Neural cell (in vitro differentiated cells): Measurements from ENCODE around the gene KCNJ5. TPM values are rescaled to one million over a fixed set of nuclear protein-coding genes. Genes with fewer than 3 reads are reported as not detected.

Source experiments
- H2AFZ ChIP-seq: fragments of 200-600, 300-800 bp; sonication (generic), shearing (Covaris generic); 2 replicates; pipeline ENCODE4 v1.6.0; 2014; ENCODE audit warnings: low read depth, mild to moderate bottlenecking, antibody characterized with exemption, low read length, moderate library complexity
- H3F3A ChIP-seq: fragments of 200-600 bp; shearing (Covaris generic); 2 replicates; pipeline ENCODE4 v1.6.1; 2016; ENCODE audit warnings: mild to moderate bottlenecking, moderate library complexity, mixed read lengths, antibody characterized with exemption, low read length; ENCODE audit not compliant: insufficient read depth, poor library complexity, severe bottlenecking
- H3K27ac ChIP-seq: fragments of 200-600, 300-800 bp; sonication (generic), shearing (Covaris generic); 2 replicates; pipeline ENCODE4 v1.5.1; 2014; ENCODE audit warnings: mild to moderate bottlenecking, low read length, moderate library complexity
- H3K27me3 ChIP-seq: fragments of 300-800, 200-600 bp; sonication (generic), shearing (Covaris generic); 2 replicates; pipeline ENCODE4 v1.6.0; 2014; ENCODE audit warnings: mild to moderate bottlenecking, low read depth, low read length, moderate library complexity; ENCODE audit not compliant: insufficient read depth
- H3K36me3 ChIP-seq: fragments of 300-800, 200-600 bp; sonication (generic), shearing (Covaris generic); 2 replicates; pipeline ENCODE4 v1.5.1; 2014; ENCODE audit warnings: mild to moderate bottlenecking, antibody characterized with exemption, low read length, moderate library complexity; ENCODE audit not compliant: insufficient read depth
- H3K4me2 ChIP-seq: fragments of 300-800, 200-600 bp; sonication (generic), shearing (Covaris generic); 2 replicates; pipeline ENCODE4 v1.6.0; 2014; ENCODE audit warnings: mild to moderate bottlenecking, low read length
- H3K4me3 ChIP-seq: fragments of 300-800, 200-600 bp; sonication (generic), shearing (Covaris generic); 2 replicates; pipeline ENCODE4 v1.5.1; 2014; ENCODE audit warnings: mild to moderate bottlenecking, low read length, moderate library complexity
- H3K79me2 ChIP-seq: fragments of 200-600 bp; shearing (Covaris generic); replicated peaks from 2 replicates; pipeline ENCODE4 v1.6.0; 2014; ENCODE audit warnings: mild to moderate bottlenecking, low read length, moderate library complexity; ENCODE audit not compliant: insufficient read depth
- H3K9ac ChIP-seq: fragments of 300-800, 200-600 bp; sonication (generic), shearing (Covaris generic); 2 replicates; pipeline ENCODE4 v1.6.1; 2016; ENCODE audit warnings: mild to moderate bottlenecking, low read length, mixed read lengths
- H3K9me2 ChIP-seq: fragments of 200-600 bp; shearing (Covaris generic); 2 replicates; pipeline ENCODE4 v1.6.1; 2016; ENCODE audit warnings: mild to moderate bottlenecking, low read length, mixed read lengths; ENCODE audit not compliant: insufficient read depth
- H3K9me3 ChIP-seq: fragments of 200-600, 300-800 bp; sonication (generic), shearing (Covaris generic); 2 replicates; pipeline ENCODE4 v1.6.1; 2016; ENCODE audit warnings: mild to moderate bottlenecking, mixed run types, low read length, moderate library complexity, mixed read lengths
- H4K20me1 ChIP-seq: fragments of 200-600 bp; shearing (Covaris generic); 2 replicates; pipeline ENCODE4 v1.6.1; 2016; ENCODE audit warnings: mild to moderate bottlenecking, mixed run types; ENCODE audit not compliant: insufficient read depth
- CTCF ChIP-seq: fragments of 450-650 bp; IDR thresholded peaks from 2 replicates; pipeline ENCODE4 v1.5.1; 2014; ENCODE audit warnings: antibody characterized with exemption, mild to moderate bottlenecking, moderate library complexity; ENCODE audit not compliant: poor library complexity, severe bottlenecking
- EP300 ChIP-seq: fragments of 450-650 bp; conservative IDR thresholded peaks from 2 replicates; pipeline ENCODE4 v1.6.1; 2014; ENCODE audit warnings: antibody characterized with exemption, mild to moderate bottlenecking, moderate library complexity; ENCODE audit not compliant: poor library complexity, severe bottlenecking
- EZH2 ChIP-seq: fragments of 200-600, 300-800 bp; shearing (Covaris generic), sonication (generic); IDR thresholded peaks from 2 replicates; pipeline ENCODE4 v1.6.1; 2014; ENCODE audit warnings: antibody characterized with exemption, low read length, borderline replicate concordance, mild to moderate bottlenecking; ENCODE audit not compliant: insufficient read depth, poor library complexity, severe bottlenecking
- MXI1 ChIP-seq: fragments of 450-650 bp; conservative IDR thresholded peaks from 2 replicates; pipeline ENCODE4 v1.6.1; 2014; ENCODE audit warnings: antibody characterized with exemption, mild to moderate bottlenecking; ENCODE audit not compliant: poor library complexity, severe bottlenecking
- POLR2AphosphoS5 ChIP-seq: IDR thresholded peaks from 2 replicates; pipeline ENCODE4 v1.6.1; 2012
- RAD21 ChIP-seq: fragments of 450-650 bp; conservative IDR thresholded peaks from 2 replicates; pipeline ENCODE4 v1.6.1; 2014; ENCODE audit warnings: antibody characterized with exemption, mild to moderate bottlenecking, moderate library complexity
- REST ChIP-seq: IDR thresholded peaks from 2 replicates; pipeline ENCODE4 v1.6.1; 2012; ENCODE audit warnings: borderline replicate concordance
- SMC3 ChIP-seq: fragments of 450-650 bp; conservative IDR thresholded peaks from 2 replicates; pipeline ENCODE4 v1.6.1; 2014; ENCODE audit warnings: antibody characterized with exemption, mild to moderate bottlenecking, moderate library complexity; ENCODE audit not compliant: poor library complexity
- TAF1 ChIP-seq: IDR thresholded peaks from 2 replicates; pipeline ENCODE4 v1.6.1; 2012; ENCODE audit warnings: low read depth
- polyA plus RNA-seq: library from polyadenylated mRNA; depleted of rRNA; stranded (reverse); fragments of >200 nt; gene quantifications from 2 replicates; pipeline ENCODE4 v1.2.3, GENCODE V29; 2014

KCNJ5 gene
- polyA plus RNA-seq, 1 donor from 2014 or later = 1.1 TPM

- Histone ChIP-seq H3K9me3 (no peaks in the 10 kb centered on the region), H3K9ac (no peak overlapping the region), H3K27me3 (peaks cover 39% of the 10 kb centered on the region), H3K4me2 (no peak overlapping the region), H2AFZ (no peak overlapping the region), H4K20me1 (no peaks in the 10 kb centered on the region), H3K36me3 (no peaks in the 10 kb centered on the region), H3K4me3 (no peak overlapping the region), H3K79me2 (no peaks in the 10 kb centered on the region), H3F3A (no peaks in the 10 kb centered on the region), H3K27ac (no peak overlapping the region), H3K9me2 (no peaks in the 10 kb centered on the region)
- TF ChIP-seq MXI1 (no peak), CTCF (no peak), TAF1 (no peak), EP300 (no peak), SMC3 (no peak), RAD21 (no peak), EZH2 (no peak), REST (no peak), POLR2AphosphoS5 (no peak)
These were observed 2.6 kb downstream of the KCNJ5 start for GRCh38 chr11:128893578-128894285.

GRCh38 chr11:128894286-128894681 lies 3.1 kb downstream of the KCNJ5 start:
- no peaks in the 10 kb centered on the region for H4K20me1 ChIP-seq
- H3K4me3 ChIP-seq = no peak overlapping the region
- H3K9me2 ChIP-seq = no peaks in the 10 kb centered on the region
- no peak overlapping the region for H3K4me2 ChIP-seq
- no peaks in the 10 kb centered on the region for H3F3A ChIP-seq
- TF ChIP-seq RAD21 = no peak
- TF ChIP-seq POLR2AphosphoS5 = no peak
- no peak for TF ChIP-seq SMC3
- TF ChIP-seq CTCF = no peak
- TF ChIP-seq TAF1 = no peak
- TF ChIP-seq EZH2 = no peak
- TF ChIP-seq EP300 = no peak
- TF ChIP-seq MXI1 = no peak
- no peak for TF ChIP-seq REST
- H3K27ac ChIP-seq = no peak overlapping the region
- no peaks in the 10 kb centered on the region for H3K79me2 ChIP-seq
- H3K9me3 ChIP-seq = no peaks in the 10 kb centered on the region
- no peaks in the 10 kb centered on the region for H3K36me3 ChIP-seq
- H3K27me3 ChIP-seq = peaks cover 35% of the 10 kb centered on the region
- H3K9ac ChIP-seq = no peak overlapping the region
- no peak overlapping the region for H2AFZ ChIP-seq
